ENCODE measurements around the gene MYO9B.

The MYO9B gene

GRCh38 chr19:17052439-17052838 is 23.1 kb upstream of the MYO9B start:
- no peak overlapping the region for H3K27ac Mint-ChIP-seq
- DNase-seq (ENCODE audit: low spot score in 2 of 2) (no peak), ATAC-seq (no peak)
- H3K36me3 Mint-ChIP-seq = peaks cover 87% of the 10 kb centered on the region
- no peaks in the 10 kb centered on the region for H3K9me3 Mint-ChIP-seq
- no peak overlapping the region for H3K4me3 Mint-ChIP-seq
- no peaks in the 10 kb centered on the region for H3K4me1 Mint-ChIP-seq

GRCh38 chr19:17054746-17055145 is 20.8 kb upstream of the MYO9B start:
- Mint-ChIP-seq H3K4me1 (no peaks in the 10 kb centered on the region), H3K4me3 (no peak overlapping the region), H3K9me3 (no peaks in the 10 kb centered on the region), H3K36me3 (peaks cover 93% of the 10 kb centered on the region), H3K27ac (no peak overlapping the region)
- DNase-seq (ENCODE audit: low spot score in 2 of 2) = no peak
- no peak for ATAC-seq

- H3K27ac Mint-ChIP-seq = no peak overlapping the region
- ATAC-seq (no peak), DNase-seq (ENCODE audit: low spot score in 2 of 2) (no peak)
- H3K4me1 Mint-ChIP-seq = no peaks in the 10 kb centered on the region
- H3K36me3 Mint-ChIP-seq = peaks cover 93% of the 10 kb centered on the region
- no peak overlapping the region for H3K4me3 Mint-ChIP-seq
- H3K9me3 Mint-ChIP-seq = no peaks in the 10 kb centered on the region
Observed at GRCh38 chr19:17055636-17056035, 19.9 kb upstream of the MYO9B start.

GRCh38 chr19:17058236-17058635 is 17.3 kb upstream of the MYO9B start:
- H3K4me1 Mint-ChIP-seq = no peaks in the 10 kb centered on the region
- DNase-seq (ENCODE audit: low spot score in 2 of 2) = no peak
- peak overlapping the region; percentile 6 for H3K27ac Mint-ChIP-seq
- no peak overlapping the region for H3K4me3 Mint-ChIP-seq
- H3K36me3 Mint-ChIP-seq = peaks cover 83% of the 10 kb centered on the region
- no peak for ATAC-seq
- no peaks in the 10 kb centered on the region for H3K9me3 Mint-ChIP-seq

GRCh38 chr19:17060802-17061201 is 14.8 kb upstream of the MYO9B start:
- DNase-seq (ENCODE audit: low spot score in 2 of 2) = no peak
- H3K36me3 Mint-ChIP-seq = peaks cover 83% of the 10 kb centered on the region
- no peaks in the 10 kb centered on the region for H3K9me3 Mint-ChIP-seq
- H3K4me1 Mint-ChIP-seq = peaks cover 14% of the 10 kb centered on the region
- no peak for ATAC-seq
- H3K27ac Mint-ChIP-seq = no peak overlapping the region
- no peak overlapping the region for H3K4me3 Mint-ChIP-seq

GRCh38 chr19:17061205-17061604 is 14.4 kb upstream of the MYO9B start:
- Mint-ChIP-seq H3K9me3 (no peaks in the 10 kb centered on the region), H3K4me3 (no peak overlapping the region), H3K27ac (no peak overlapping the region), H3K36me3 (peaks cover 83% of the 10 kb centered on the region), H3K4me1 (peaks cover 15% of the 10 kb centered on the region)
- ATAC-seq (no peak), DNase-seq (ENCODE audit: low spot score in 2 of 2) (no peak)

GRCh38 chr19:17061691-17062090 is 13.9 kb upstream of the MYO9B start:
- H3K27ac Mint-ChIP-seq = no peak overlapping the region
- peaks cover 83% of the 10 kb centered on the region for H3K36me3 Mint-ChIP-seq
- DNase-seq (ENCODE audit: low spot score in 2 of 2) (no peak), ATAC-seq (no peak)
- H3K9me3 Mint-ChIP-seq = no peaks in the 10 kb centered on the region
- no peak overlapping the region for H3K4me3 Mint-ChIP-seq
- H3K4me1 Mint-ChIP-seq = peaks cover 20% of the 10 kb centered on the region

GRCh38 chr19:17063428-17063827 is 12.1 kb upstream of the MYO9B start:
- Mint-ChIP-seq H3K9me3 (no peaks in the 10 kb centered on the region), H3K36me3 (peaks cover 81% of the 10 kb centered on the region), H3K4me3 (no peak overlapping the region), H3K4me1 (peaks cover 29% of the 10 kb centered on the region), H3K27ac (no peak overlapping the region)
- ATAC-seq (no peak), DNase-seq (ENCODE audit: low spot score in 2 of 2) (no peak)

- Mint-ChIP-seq H3K4me1 (peaks cover 60% of the 10 kb centered on the region), H3K36me3 (peaks cover 84% of the 10 kb centered on the region), H3K9me3 (no peaks in the 10 kb centered on the region), H3K4me3 (no peak overlapping the region), H3K27ac (no peak overlapping the region)
- ATAC-seq (no peak), DNase-seq (ENCODE audit: low spot score in 2 of 2) (no peak)
Observed at GRCh38 chr19:17069193-17069592, 6.4 kb upstream of the MYO9B start.

- no peaks in the 10 kb centered on the region for H3K9me3 Mint-ChIP-seq
- no peak overlapping the region for H3K4me3 Mint-ChIP-seq
- ATAC-seq (no peak), DNase-seq (ENCODE audit: low spot score in 2 of 2) (no peak)
- peaks cover 82% of the 10 kb centered on the region for H3K36me3 Mint-ChIP-seq
- H3K27ac Mint-ChIP-seq = peak overlapping the region; percentile 6
- peaks cover 56% of the 10 kb centered on the region for H3K4me1 Mint-ChIP-seq
Observed at GRCh38 chr19:17070421-17070820, 5.2 kb upstream of the MYO9B start.

GRCh38 chr19:17070912-17071311 is 4.7 kb upstream of the MYO9B start:
- DNase-seq (ENCODE audit: low spot score in 2 of 2) = no peak
- Mint-ChIP-seq H3K9me3 (no peaks in the 10 kb centered on the region), H3K4me1 (peaks cover 56% of the 10 kb centered on the region), H3K36me3 (peaks cover 82% of the 10 kb centered on the region), H3K4me3 (no peak overlapping the region), H3K27ac (peak overlapping the region; percentile 6)
- no peak for ATAC-seq

- ATAC-seq (no peak), DNase-seq (ENCODE audit: low spot score in 2 of 2) (peak in 1 of 2 donors; percentile 55)
- Mint-ChIP-seq H3K4me1 (peaks cover 72% of the 10 kb centered on the region), H3K4me3 (peak overlapping the region; percentile 99), H3K36me3 (peaks cover 69% of the 10 kb centered on the region), H3K27ac (peak overlapping the region; percentile 95), H3K9me3 (no peaks in the 10 kb centered on the region)
Observed at GRCh38 chr19:17073869-17074633, 1.5 kb upstream of the MYO9B start.

GRCh38 chr19:17074634-17075034 is 943 bp upstream of the MYO9B start:
- peak overlapping the region; percentile 99 for H3K4me3 Mint-ChIP-seq
- ATAC-seq (no peak), DNase-seq (ENCODE audit: low spot score in 2 of 2) (peak in 1 of 2 donors; percentile 53)
- peaks cover 77% of the 10 kb centered on the region for H3K4me1 Mint-ChIP-seq
- H3K9me3 Mint-ChIP-seq = no peaks in the 10 kb centered on the region
- peaks cover 65% of the 10 kb centered on the region for H3K36me3 Mint-ChIP-seq
- peak overlapping the region; percentile 95 for H3K27ac Mint-ChIP-seq

GRCh38 chr19:17075864-17076542 is 426 bp downstream of the MYO9B start:
- Mint-ChIP-seq H3K27ac (peak overlapping the region; percentile 95), H3K9me3 (no peaks in the 10 kb centered on the region), H3K4me3 (peak overlapping the region; percentile 99), H3K36me3 (peaks cover 68% of the 10 kb centered on the region), H3K4me1 (peaks cover 72% of the 10 kb centered on the region)
- peak; percentile 33 to 84 for DNase-seq (ENCODE audit: low spot score in 2 of 2)
- no peak for ATAC-seq

GRCh38 chr19:17076543-17076991 is 990 bp downstream of the MYO9B start:
- peaks cover 63% of the 10 kb centered on the region for H3K36me3 Mint-ChIP-seq
- peak overlapping the region; percentile 99 for H3K4me3 Mint-ChIP-seq
- H3K9me3 Mint-ChIP-seq = no peaks in the 10 kb centered on the region
- ATAC-seq = no peak
- peak overlapping the region; percentile 95 for H3K27ac Mint-ChIP-seq
- peak in 1 of 2 donors; percentile 68 for DNase-seq (ENCODE audit: low spot score in 2 of 2)
- peaks cover 72% of the 10 kb centered on the region for H3K4me1 Mint-ChIP-seq

Measured in stimulated activated effector memory CD8-positive, alpha-beta T cell treated with anti-CD3 and anti-CD28 coated beads, Interleukin-12 subunit alpha, Interleukin-12 subunit beta, amount 100 ng/mL, for 72 hours (primary cell).